ENCODE results near the gene SMYD3.
"Not testable (repeated sequence)": the region's sequence is repeated elsewhere in the genome, so short reads cannot be mapped to it uniquely, and the experiment has no call there.

- TF ChIP-seq CTCF (IDR thresholded peaks at IDR 0.05; ENCODE audit: insufficient read depth, low read depth, low read length); EZH2 (IDR thresholded peaks at IDR 0.05; ENCODE audit: insufficient read depth, low read length): not testable (repeated sequence)
These were observed 435.1 kb downstream of the SMYD3 start for GRCh38 chr1:246071981-246072380.

Data from astrocyte (in vitro differentiated cells and primary cell).